Stomach (tissue), 9 donors: ENCODE measurements around the gene OR4K2. TPM values are rescaled to one million over a fixed set of nuclear protein-coding genes. Genes with fewer than 3 reads are reported as not detected.

ENCODE experiments used
- DNase-seq, 2 donors: peaks; one replicate each; pipeline versions ENCODE4 v3.0.0 to v3.0.0-alpha.2; 2013 to 2019
- H3K27ac ChIP-seq, 5 donors: fragments of 200-600 bp in 4 of 5; sonication (generic) in 4 of 5; one replicate each; pipeline ENCODE4 v1.5.1; 2013 to 2019; ENCODE audit warnings: mild to moderate bottlenecking in 1 of 5, moderate library complexity in 1 of 5
- H3K27me3 ChIP-seq, 3 donors: fragments of 200-600 bp; sonication (generic); one replicate each; pipeline ENCODE4 v1.5.1; 2017 to 2019; ENCODE audit warnings: mixed run types in 1 of 3
- H3K36me3 ChIP-seq, 4 donors: fragments of 200-600 bp; sonication (generic); 1 replicate in 3 of 4; 2 replicates in 1 of 4; pipeline ENCODE4 v1.5.1; 2016 to 2019
- H3K4me1 ChIP-seq, 4 donors: fragments of 200-600 bp; sonication (generic); one replicate each; pipeline ENCODE4 v1.5.1; 2016 to 2019
- H3K4me3 ChIP-seq, 4 donors: fragments of 200-600 bp; sonication (generic) in 3 of 4; one replicate each; pipeline ENCODE4 v1.5.1; 2016 to 2019; ENCODE audit warnings: mild to moderate bottlenecking in 1 of 4
- H3K9me3 ChIP-seq, 4 donors: fragments of 200-600 bp; sonication (generic); one replicate each; pipeline ENCODE4 v1.5.1; 2016 to 2019
- EP300 ChIP-seq: sonication (generic); formaldehyde crosslinking; IDR thresholded peaks from one replicate; pipeline ENCODE4 v1.6.1; 2017; ENCODE audit warnings: antibody characterized with exemption
- POLR2A ChIP-seq, 4 donors: fragments of 450-650 bp; IDR thresholded peaks; one replicate each; pipeline ENCODE4 v1.6.1; 2016; ENCODE audit warnings: antibody characterized with exemption in 4 of 4, control low read depth in 2 of 4, mild to moderate bottlenecking in 1 of 4, moderate library complexity in 1 of 4
- POLR2AphosphoS5 ChIP-seq, 3 donors: sonication (generic); formaldehyde crosslinking; IDR thresholded peaks; one replicate each; pipeline ENCODE4 v1.6.1; 2016; ENCODE audit warnings: antibody characterized with exemption in 3 of 3
- WGBS, 5 donors: extraction: QIAGEN DNeasy Blood & Tissue Kit in 3 of 5; methylation state at CpG; one replicate each; pipeline versions ENCODE4 v1.1.5 to v1.1.7; 2013 to 2018; 5-methylcytosine and 5-hydroxymethylcytosine counted together
- intact Hi-C: fragments of 100-400 bp; cut with DNase I; formaldehyde crosslinking; loops from one replicate; pipeline ENCODE4 v1.15.1; 2023; ENCODE audit warnings: low total_unique reads
- polyA plus RNA-seq, 3 donors: library from polyadenylated mRNA; stranded (reverse); fragments of 200-250 nt; gene quantifications; one replicate each; pipeline ENCODE4 v1.2.3, GENCODE V29; 2013
- total RNA-seq, 5 donors: library from RNA; depleted of rRNA; stranded (reverse); fragments of >200 nt; gene quantifications; one replicate each; pipeline versions ENCODE4 v1.1.0 to v1.2.3, GENCODE V29; 2014 to 2016
- TF ChIP-seq, protein P1 (sequence below), 7 experiments: fragments of 450-650 bp in 4 of 7; fragments of 200-600 bp in 3 of 7; sonication (generic) in 3 of 7; IDR thresholded peaks; one replicate each; pipeline ENCODE4 v1.5.1; 2016 to 2019; ENCODE audit warnings: antibody characterized with exemption in 7 of 7, control low read depth in 2 of 7, mild to moderate bottlenecking in 1 of 7
- donor health status: healthy with polysubstance abuse.
- donor health status: Bipolar disorder and iron deficiency.
- donor health status: healthy.

Gene OR4K2
- total and polyA plus RNA-seq, 8 donors = under 0.01 TPM; not detected in 7

DNA sequence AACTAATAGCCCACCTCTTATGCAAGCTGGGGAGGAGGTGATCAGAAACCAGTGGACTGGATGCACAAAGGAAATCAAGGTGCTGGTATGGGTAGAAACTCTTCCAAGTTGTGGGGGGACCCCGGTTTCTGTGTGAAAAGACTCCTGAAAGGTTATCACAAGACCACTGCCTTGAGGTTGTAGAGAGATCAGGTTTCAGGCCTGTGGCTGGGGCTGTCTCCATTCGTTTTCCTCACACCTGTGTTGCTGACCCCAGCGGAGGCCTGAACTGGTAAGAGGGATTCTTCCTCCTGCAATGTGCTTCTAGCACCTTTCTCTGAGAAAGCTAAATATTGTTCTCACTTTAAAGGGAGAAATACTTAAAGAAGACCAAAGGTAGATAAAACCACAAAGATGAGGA lies 36.2 kb downstream of the OR4K2 start:
- Histone ChIP-seq H3K27me3 (no peaks in the 10 kb centered on the region), H3K27ac (no peak overlapping the region), H3K4me1 (no peaks in the 10 kb centered on the region), H3K4me3 (no peak overlapping the region), H3K36me3 (no peaks in the 10 kb centered on the region), H3K9me3 (peaks cover 0 to 18% (median 4%) of the 10 kb centered on the region in 4 donors)
- WGBS, 5 donors = 43 to 57% (median 52%) methylated on average over 3 of the region's 3 CpGs
- TF ChIP-seq EP300 = no peak
- no peak for TF ChIP-seq POLR2A (IDR thresholded peaks at IDR 0.05)
- TF ChIP-seq, protein P1, sequence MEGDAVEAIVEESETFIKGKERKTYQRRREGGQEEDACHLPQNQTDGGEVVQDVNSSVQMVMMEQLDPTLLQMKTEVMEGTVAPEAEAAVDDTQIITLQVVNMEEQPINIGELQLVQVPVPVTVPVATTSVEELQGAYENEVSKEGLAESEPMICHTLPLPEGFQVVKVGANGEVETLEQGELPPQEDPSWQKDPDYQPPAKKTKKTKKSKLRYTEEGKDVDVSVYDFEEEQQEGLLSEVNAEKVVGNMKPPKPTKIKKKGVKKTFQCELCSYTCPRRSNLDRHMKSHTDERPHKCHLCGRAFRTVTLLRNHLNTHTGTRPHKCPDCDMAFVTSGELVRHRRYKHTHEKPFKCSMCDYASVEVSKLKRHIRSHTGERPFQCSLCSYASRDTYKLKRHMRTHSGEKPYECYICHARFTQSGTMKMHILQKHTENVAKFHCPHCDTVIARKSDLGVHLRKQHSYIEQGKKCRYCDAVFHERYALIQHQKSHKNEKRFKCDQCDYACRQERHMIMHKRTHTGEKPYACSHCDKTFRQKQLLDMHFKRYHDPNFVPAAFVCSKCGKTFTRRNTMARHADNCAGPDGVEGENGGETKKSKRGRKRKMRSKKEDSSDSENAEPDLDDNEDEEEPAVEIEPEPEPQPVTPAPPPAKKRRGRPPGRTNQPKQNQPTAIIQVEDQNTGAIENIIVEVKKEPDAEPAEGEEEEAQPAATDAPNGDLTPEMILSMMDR (IDR thresholded peaks at IDR 0.05) = no peak
- no peak for TF ChIP-seq POLR2AphosphoS5 (IDR thresholded peaks at IDR 0.05)
- DNase-seq = no peak
- intact Hi-C loops = no loop called here

DNA sequence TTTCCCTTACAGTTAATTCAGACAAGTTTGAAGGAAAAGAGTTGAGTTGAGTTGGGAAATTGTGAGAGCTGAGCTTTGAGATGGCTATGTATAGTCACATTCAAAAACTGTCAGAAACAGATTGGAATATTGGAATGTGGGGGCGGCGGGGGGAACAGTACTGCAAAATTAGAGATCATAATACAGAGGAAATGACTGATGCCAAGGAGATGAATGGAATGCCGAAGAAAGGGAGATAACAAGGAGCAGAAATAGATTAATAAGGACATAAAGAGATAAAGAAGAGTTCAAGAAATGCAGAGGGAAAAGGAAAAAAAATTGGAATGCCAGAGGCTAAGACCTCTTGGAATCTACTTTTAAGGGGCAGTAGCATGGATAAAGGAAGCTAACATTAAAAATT lies 42.3 kb downstream of the OR4K2 start:
- TF ChIP-seq EP300 (no peak), POLR2A (IDR thresholded peaks at IDR 0.05) (no peak), POLR2AphosphoS5 (IDR thresholded peaks at IDR 0.05) (no peak)
- TF ChIP-seq, protein P1 (IDR thresholded peaks at IDR 0.05) = no peak
- intact Hi-C loops = no loop called here
- no peak for DNase-seq
- H3K27ac ChIP-seq = no peak overlapping the region
- no peaks in the 10 kb centered on the region for H3K9me3 ChIP-seq
- H3K4me1 ChIP-seq = no peaks in the 10 kb centered on the region
- H3K4me3 ChIP-seq = no peak overlapping the region
- H3K36me3 ChIP-seq = no peaks in the 10 kb centered on the region
- WGBS, 5 donors = 57 to 78% (median 70%) methylated on average over 3 of the region's 3 CpGs
- H3K27me3 ChIP-seq = no peaks in the 10 kb centered on the region

DNA sequence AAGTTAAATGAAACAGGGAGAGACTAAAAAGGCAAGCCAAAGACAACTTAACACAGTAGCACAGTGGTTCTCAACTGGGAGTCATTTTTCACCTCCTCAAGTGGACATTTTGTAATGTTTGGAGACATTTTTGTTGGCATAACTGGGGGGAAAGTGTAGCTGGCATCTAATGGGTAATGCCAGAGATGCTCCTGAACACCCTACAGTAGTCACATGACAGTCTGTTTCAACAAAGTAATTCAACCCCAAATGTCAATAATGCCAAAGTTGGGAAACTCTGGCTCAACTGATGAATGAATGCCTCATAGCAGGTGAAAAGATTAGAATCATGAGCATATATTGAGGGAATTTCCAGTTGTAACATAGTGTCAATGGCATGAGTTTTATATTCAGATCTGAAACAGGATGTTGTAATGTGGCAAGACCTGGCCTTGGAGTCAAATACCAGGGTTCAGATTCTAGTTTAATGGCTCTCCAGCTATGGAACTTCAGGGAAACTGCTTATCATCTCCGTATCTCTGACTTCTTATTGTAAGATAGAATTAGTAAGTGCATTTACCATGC lies 43.1 kb downstream of the OR4K2 start:
- no peak overlapping the region for H3K4me3 ChIP-seq
- WGBS, 5 donors = 55 to 74% (median 65%) methylated on average over 1 of the region's 1 CpG
- intact Hi-C loops = no loop called here
- TF ChIP-seq POLR2A (IDR thresholded peaks at IDR 0.05) (no peak), POLR2AphosphoS5 (IDR thresholded peaks at IDR 0.05) (no peak), EP300 (no peak)
- TF ChIP-seq, protein P1 (IDR thresholded peaks at IDR 0.05) = no peak
- no peak for DNase-seq
- H3K4me1 ChIP-seq = no peaks in the 10 kb centered on the region
- H3K36me3 ChIP-seq = no peaks in the 10 kb centered on the region
- H3K9me3 ChIP-seq = no peaks in the 10 kb centered on the region
- H3K27ac ChIP-seq = no peak overlapping the region
- no peaks in the 10 kb centered on the region for H3K27me3 ChIP-seq

DNA sequence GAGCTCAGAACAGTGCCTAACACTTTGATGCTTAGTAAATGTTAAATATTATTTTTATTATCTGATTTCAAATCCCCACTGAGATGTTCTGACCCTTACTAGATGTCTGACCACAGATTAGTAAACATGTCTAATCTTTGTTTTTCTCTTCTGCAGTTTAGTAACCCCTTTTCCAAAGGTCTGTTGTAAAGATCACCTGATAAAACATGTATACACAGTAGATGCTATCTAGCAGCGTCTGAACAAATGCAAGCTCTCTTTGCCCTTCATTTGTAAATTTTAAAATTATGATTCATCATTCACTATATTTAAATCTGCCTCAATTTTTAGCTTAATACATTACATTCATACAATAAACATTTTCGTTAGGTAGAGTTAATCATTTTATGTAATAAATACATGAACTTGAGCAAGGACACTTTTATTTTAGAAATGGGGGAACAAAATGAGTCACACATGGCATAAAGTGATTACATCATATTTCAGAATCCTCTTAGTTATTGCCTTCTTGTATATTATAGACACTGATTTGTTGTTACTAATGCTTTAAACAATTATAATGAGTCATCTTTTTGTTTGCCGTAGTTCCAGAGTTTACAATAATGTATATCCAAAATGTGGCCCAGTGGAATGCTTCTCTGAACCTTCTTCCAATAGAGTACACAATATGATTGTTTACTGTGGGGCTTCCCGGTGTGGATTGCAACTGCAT lies 43.8 kb downstream of the OR4K2 start:
- intact Hi-C loops = no loop called here
- 44 to 48% (median 45%) methylated on average over 4 of the region's 4 CpGs for WGBS, 5 donors
- Histone ChIP-seq H3K27ac (no peak overlapping the region), H3K36me3 (no peaks in the 10 kb centered on the region), H3K9me3 (no peaks in the 10 kb centered on the region), H3K4me3 (no peak overlapping the region), H3K27me3 (no peaks in the 10 kb centered on the region), H3K4me1 (no peaks in the 10 kb centered on the region)
- TF ChIP-seq POLR2AphosphoS5 (IDR thresholded peaks at IDR 0.05) = no peak
- TF ChIP-seq EP300 = no peak
- TF ChIP-seq, protein P1 (IDR thresholded peaks at IDR 0.05) = no peak
- TF ChIP-seq POLR2A (IDR thresholded peaks at IDR 0.05) = no peak
- no peak for DNase-seq
